Body of pancreas (tissue), 4 donors: Measurements from ENCODE around the gene HECTD2.

Source experiments
- CTCF ChIP-seq, 7 experiments: fragments of 450-650 bp in 4 of 7; fragments of 200-600 bp in 3 of 7; sonication (generic) in 3 of 7; IDR thresholded peaks; one replicate each; pipeline ENCODE4 v1.5.1; 2016 to 2019; ENCODE audit warnings: antibody characterized with exemption in 7 of 7
- POLR2A ChIP-seq, 3 donors: fragments of 450-650 bp; IDR thresholded peaks; one replicate each; pipeline ENCODE4 v1.6.1; 2016; ENCODE audit warnings: antibody characterized with exemption in 3 of 3, mild to moderate bottlenecking in 2 of 3

GRCh38 chr10:91496016-91496415 lies 85.9 kb downstream of the HECTD2 start:
- no peak for TF ChIP-seq CTCF (IDR thresholded peaks at IDR 0.05)
- no peak for TF ChIP-seq POLR2A (IDR thresholded peaks at IDR 0.05)
